HG03521 (cell line): ENCODE measurements around the gene TEAD1.

Experiments used
- ATAC-seq: cut with Tn5 transposase; IDR thresholded peaks from one replicate; pipeline ENCODE4 v1.9.1; 2021; ENCODE audit warnings: mild to moderate bottlenecking, moderate library complexity; ENCODE audit not compliant: unreplicated experiment

The TEAD1 gene

DNA sequence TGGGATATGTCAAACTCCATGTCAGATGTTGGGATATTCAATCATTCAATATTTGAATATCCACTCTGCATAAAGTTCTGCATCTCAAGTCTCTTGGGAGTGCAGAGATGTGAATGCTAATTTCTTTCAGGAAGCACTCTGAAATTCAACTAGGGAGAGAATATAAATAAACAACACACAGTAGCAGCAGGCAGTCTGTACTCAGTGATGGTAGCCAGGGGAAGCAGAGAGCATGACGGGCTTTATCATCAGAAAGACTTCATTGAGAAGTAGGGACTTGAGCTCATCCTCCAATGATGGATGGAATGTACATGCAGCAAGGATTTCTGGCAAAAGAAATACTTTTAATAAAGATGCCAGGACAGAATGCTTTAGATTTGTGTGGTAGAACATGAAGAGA is 9.8 kb upstream of the TEAD1 start:
- no peak for ATAC-seq

DNA sequence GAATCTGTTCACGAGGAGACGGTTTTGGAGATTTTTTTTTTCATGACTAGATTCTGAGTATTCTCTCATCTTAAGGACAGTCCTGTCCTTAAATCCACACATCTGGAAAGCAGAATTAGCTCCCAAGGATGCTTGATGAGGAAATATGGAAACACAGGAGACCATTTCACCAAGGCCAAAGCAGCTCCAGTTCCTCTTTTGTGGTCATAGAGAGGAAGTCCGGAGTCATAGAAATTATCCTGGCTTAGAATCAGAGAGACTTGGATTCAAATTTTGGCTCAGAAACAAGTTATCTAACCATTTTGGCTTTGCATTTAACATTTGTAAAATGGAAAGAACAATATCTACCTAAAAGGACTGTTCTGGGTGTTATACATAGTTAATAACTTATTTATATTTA is 7.3 kb upstream of the TEAD1 start:
- ATAC-seq, result no peak

DNA sequence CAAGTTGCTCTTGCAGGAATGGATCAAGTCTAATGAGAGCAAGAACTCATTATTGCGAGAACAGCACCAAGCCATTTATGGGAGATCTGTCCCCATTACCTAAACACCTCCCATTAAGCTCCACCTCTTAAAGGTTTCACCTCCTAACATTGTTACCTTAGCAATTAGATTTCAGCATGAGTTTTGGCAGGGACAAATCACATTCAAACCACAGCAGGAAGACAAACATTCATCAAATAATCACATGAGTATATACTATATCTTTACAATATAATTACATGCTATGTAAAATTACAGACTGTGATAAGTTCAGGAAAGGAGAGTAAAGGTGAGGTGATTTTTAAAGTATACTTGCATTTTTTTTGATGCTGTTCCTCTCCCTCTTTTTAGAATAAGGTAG is 6.6 kb upstream of the TEAD1 start:
- ATAC-seq, result no peak

DNA sequence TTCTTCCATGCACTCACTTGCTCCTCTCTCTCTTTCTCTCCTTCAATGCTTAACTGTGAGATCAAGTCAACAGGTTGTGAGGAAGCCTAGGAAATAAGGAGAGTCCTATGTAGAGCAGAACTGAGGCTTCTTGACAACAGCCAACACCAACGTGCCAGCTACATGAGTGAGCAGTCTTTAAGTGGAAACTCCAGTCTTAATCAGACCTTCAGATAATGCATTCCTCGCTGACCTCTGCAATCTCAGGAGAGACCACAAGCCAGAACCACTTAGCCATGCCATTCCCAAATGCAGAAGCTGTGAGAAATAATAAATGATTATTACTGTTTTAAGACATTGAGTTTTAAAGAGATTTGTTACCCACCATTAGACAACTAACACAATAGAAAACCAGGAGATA is 6.1 kb upstream of the TEAD1 start:
- no peak for ATAC-seq

DNA sequence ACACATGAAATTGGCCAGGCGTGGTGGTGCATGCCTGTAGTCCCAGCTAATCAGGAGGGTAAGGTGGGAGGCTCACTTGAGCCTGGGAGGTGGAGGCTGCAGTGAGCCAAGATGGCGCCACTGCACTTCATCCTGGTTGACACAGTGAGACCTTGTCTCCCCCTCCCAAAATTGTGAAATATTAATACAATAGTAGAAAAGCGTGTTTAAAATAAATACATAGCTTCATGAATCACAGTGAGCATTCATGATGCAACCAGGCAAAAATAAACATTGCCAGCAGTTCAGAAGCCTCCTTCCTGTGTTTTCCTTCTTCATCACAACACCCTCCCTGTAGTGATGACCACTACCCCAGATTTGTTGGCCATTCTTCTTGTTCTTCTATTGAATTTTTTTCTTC is 4.3 kb upstream of the TEAD1 start:
- no peak for ATAC-seq

DNA sequence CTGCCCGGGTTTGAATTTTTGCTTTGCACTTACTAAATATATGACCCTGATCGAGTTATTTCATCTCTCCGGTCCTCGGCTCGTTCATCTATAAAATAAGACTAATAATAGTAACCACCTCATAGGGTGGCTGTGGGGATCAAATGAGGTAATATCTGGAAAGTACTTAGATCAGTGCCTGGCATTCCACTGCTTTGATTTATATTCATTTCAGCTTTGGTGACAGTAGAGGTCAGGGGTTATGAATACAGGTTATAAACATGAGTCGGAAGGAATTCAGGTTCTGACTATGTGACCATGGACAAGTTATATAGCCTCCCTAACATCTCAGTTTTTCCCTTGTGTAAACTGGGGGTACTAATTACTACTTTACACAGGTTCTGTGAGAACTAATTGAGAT is 2.9 kb upstream of the TEAD1 start:
- no peak for ATAC-seq

DNA sequence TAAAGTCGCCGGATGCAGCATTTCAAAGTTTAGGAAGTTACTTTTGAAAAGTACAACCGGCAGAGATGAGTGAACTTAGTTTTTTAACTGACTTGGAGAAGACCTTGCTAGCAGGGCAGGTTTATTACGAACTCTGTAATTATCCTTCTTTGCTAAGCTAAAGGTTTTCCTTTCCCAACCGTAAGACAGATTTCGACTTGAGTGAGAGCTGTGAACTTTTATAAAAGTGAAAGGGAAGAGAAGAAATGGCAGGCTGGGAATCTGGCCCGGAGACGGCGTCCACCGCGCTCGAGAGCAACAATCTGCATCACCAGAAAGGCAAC is 659 bp upstream of the TEAD1 start:
- ATAC-seq, result no peak

DNA sequence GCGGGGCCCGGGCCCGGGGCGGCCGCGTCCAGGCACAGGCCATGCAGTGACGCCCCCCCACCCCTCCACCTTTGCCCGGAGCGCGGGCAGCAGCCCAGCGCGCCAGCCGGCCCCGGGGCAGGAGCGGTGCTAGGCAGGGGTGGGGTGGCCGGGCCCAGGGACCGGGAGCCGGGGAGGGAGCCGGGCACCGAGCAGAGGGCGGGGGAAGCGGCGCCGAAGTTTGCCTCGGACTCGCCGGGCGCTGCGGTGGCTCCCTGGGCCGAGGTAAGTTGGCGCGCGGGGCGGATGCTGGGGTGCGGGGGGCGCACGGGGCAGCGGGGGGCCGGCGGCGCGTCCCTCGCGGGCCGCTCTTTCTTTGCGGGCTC is 332 bp downstream of the TEAD1 start:
- ATAC-seq, result peak; percentile 38

DNA sequence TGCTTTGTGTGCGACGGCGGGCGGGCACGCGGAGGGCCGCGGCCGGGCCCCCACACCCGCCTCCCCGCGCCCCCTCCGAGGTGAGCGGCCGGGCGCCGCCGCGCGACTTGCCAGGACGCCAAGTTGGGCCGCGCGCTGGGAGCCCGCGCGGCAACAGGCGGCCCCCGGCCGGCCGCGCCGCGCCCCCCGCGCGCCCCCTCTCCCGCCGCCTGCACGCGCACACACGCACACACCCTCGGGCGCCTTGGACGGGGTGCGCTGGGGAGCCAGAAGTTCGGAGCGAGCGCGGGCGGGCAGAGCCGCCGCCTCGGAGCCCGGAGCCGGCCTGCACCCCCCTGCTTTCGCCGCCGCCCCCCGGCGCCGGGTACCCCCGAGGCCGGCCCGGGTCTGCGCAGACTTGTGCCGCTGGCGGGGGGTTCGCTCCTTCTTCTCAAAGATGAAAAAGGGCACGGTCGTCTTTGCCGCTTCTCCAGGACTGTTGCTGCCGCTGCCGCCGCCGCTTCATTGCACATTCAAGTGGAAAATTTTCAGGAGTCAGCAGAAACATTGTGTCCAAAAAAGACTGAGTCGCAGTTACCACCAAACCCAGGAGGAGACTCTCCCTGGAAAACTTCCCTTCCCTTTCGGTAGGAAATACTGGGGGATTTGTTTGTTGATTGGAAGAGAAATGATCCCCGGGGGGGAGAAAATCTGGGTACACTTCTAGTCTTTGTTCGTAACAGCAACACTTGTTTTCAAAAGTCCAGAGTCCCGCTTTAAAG is 895 bp downstream of the TEAD1 start:
- peak; percentile 7 for ATAC-seq

DNA sequence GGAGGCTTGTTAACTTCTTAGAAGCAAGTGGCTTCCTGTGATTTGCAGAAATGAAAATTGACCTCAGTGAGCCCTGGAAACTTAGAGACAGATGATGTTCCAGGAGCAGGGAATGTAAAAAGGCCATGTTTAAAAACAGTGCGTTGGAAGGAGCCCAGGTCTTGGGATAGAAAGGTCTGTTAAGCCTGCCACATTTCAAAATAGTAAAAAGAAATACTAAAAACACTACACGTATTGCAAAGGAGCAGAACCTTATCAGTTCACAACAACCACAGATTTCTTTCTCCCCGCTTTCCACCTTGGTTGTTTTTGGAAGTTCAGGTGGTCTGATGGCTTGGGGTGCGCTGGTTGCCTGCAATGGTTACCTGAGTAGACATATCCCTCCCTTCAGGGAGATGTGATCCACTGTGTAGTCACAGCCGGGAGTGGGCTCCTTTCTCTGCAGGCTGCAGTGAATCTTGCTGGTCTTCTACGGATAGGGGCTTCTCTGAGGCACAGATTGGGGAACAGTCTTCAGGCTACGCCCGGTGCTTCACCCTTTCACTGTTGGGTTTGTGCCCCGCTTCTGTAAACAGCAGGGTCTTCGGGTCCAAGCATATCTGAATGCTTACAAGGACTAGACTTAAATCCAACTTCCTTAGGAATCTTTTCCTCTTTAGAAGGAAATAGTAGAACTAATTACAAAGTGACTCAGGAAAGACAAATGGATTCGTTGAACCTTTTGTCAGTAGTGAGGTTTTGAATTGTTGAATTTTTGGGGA is 1.9 kb downstream of the TEAD1 start:
- no peak for ATAC-seq

DNA sequence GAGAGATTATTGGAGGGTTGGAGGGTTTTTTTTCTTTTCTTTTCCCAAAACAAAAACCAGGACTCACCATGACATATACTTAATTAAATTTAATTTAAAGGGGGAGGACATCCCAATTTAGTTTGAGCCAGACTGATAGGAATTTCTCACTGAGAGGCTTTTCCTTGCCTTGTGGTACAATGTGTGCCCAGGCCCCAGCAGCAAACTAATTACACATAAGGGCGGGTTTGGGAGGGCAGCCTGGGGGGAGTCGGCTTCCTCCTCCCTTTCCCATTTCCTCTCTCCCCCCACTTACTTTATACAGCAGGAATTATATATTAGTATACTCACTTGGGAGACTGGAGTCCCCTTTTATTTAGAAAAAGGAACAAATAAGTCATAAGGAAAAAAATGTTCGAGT is 2.9 kb downstream of the TEAD1 start:
- no peak for ATAC-seq

DNA sequence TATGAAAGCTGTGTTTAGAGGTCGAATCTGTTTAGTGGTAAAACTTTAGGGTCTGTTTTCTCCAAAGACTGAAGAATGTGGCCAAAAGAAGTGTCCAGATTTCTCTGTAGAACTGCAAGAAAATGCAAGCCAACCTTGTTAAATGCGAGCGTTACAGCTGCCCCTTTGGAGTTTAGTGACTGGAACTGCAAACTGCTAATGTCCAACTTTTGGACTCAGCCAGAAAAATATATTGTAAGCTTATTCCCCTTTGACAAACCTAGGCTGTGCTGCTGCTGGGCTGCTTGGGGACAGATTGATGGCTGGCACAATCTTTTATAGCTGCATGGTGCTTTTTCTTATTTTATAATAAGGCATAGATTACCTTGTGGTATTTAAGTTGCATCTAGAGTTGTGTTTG is 3.9 kb downstream of the TEAD1 start:
- no peak for ATAC-seq

DNA sequence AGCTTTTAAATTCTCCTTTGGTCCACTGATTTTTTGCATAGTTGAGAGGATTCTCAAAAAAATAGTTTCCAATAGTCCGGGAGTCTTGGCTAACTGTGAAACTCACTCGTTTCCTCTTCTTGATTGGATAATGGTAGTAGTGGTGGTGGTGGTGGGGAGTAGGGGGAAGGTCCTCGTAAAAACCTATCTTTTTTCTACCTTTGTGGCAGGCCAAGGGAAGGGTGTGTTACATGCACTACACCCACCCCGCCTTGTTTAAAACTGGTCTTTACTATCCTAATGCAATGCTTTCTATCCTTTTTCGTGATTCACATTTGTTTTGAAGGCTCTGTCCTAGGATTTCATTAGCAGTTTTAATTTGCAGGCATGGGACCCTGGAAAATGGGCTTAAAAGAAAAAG is 4.8 kb downstream of the TEAD1 start:
- no peak for ATAC-seq

DNA sequence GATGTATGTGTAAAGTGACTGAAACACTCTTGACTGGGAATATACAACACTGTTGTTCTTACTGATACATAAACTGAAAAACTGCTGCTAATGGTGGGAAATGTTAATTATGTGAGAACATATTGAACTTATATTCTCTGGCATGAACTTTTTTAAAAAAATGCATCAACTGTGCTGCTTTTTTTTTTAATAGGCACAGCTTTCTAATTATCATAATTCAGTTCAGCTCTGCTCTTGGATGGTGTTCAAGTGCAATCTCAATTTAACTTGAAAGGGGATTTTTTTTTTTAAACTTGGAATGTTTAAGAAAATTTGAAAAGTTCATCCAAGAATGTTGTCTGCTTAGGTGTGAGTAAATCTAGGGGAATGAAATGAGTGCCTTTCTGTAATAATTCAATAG is 5.2 kb downstream of the TEAD1 start:
- no peak for ATAC-seq

DNA sequence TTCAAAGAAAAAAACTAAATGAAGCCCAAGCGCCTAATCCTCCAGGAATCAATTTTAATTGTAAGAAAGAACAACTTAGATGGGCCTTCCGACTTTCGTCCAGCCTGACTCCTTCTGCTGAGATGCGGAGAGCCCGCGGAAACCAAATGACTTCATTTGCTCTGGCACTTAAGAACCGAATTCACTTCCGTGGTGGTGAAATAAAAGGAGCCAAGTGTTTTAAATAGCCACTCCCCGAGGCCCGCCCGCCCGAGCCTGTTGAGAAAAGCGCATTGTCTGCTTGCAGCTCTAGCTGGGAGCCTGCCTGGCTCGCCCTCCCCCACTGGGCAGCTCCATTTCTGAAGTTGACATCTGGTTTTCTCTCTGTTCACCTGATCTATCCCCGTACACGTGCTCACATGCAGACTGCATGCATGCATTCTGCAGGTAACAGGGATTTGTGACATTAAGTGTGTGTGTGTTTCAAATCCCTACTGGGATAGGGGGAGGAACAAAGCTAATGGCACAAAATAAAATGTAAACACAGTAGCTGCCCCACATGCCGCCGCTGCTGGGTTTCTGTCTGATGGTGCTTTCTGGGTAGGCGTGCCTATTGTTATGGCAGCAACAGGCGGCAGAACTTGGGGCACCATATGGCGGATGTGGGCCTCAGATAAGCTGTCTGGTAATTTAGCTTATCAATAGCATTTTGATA is 6.2 kb downstream of the TEAD1 start:
- ATAC-seq, result no peak

DNA sequence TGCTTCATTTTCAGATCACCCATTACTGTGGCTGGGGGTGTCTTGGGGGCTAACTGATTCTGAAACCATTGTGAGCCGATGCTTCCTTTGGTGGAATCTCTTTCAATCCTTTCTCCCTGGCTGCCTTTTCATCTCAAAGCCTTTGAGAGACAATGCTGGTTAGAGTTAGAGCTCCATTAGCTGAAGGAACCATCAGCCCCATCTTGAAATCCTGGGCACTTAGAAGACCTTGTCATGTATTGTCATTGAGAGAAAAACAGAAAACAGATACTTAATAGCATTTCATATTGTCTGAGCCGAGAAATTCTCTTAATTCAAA is 6.7 kb downstream of the TEAD1 start:
- no peak for ATAC-seq

DNA sequence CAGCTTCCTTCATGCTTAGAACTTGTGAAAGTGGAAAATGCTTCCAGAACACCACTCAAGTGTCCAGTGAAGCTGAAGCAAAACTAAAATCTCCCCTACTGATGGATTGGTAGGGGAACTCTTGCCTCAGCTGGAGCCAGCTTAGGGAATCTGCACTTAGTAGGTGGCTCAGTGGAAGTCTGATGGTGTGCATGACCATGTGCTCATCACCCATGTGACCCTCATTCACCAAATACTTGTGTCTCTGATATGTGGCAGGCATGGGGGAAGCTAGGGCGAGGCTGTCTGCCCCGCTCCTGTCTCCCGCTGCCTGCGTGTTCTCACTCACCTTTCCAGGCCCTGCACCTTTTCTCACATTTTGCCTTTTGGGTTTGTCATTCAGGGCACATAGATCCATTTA is 7.2 kb downstream of the TEAD1 start:
- ATAC-seq, result no peak

DNA sequence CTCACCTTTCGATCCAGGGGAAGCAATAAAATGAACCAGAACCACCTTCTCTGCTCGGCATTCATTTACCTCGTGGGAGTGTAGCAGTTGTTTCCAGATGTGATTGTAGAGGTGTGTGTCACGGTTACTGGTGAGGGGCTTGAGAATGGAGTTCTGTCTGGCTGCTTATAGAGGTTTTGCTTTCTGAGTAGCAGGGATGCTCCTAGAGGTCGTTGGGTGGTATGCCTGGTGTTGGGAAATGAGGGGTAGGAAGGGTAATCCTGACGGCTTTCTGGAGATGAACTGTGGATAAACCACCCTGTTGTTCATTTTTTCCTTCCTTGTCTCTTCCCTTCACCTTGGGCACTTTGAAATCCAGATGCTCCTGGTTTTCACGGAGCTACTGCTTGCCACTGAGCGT is 8.1 kb downstream of the TEAD1 start:
- ATAC-seq, result no peak

DNA sequence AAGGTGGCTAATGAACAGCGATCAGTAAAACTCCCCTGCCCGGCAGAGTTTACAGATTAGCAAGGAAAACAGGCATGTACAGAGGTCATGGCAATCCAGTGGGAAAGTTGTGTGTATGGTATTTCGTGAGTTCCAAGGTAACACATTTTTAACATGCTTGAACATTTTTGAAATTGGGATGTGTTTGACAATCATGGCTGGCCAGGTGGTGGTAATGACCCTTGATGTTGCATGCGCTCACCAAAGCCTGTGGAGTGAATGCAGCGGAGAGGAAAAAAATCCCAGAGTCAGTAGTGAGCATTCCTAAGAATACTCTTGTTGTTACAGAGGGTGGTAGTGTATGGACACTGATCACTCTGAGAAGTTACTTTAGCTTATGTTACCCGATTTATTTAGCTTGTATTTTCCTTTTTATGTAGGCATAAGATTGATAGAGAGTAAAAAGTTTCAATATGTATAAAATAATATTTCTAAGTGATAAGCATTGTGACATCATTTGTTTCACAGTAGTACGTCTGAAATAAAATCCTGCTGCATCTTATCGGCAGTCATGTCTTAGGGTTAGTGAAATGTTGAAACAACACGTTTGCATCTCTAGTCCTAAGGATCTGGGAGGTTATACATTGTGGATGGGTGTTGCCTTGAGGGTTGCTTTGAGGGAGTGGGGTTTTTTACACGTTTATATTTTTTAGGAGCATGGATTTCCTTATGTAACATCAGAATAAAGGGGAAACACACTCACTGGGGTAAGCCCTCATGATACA is 8.7 kb downstream of the TEAD1 start:
- no peak for ATAC-seq

DNA sequence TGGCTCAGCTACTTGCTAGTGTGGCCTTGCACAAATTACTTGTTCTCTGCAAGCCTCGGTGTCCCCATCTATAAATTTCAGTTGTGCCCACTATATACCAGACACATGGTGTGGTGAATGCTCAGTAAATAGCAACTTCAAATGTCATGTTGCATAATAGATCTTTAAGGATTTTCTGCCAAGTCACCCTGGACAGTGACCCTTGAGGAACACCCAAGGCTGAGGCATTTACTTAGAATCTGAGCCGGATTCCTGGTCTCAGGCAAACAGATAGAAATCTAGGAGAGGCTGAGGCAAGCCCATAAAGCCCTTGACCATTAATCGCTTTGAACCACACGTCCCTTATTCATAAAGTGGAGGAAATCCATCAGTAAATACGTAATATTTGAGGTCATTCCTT is 9.7 kb downstream of the TEAD1 start:
- ATAC-seq, result no peak

DNA sequence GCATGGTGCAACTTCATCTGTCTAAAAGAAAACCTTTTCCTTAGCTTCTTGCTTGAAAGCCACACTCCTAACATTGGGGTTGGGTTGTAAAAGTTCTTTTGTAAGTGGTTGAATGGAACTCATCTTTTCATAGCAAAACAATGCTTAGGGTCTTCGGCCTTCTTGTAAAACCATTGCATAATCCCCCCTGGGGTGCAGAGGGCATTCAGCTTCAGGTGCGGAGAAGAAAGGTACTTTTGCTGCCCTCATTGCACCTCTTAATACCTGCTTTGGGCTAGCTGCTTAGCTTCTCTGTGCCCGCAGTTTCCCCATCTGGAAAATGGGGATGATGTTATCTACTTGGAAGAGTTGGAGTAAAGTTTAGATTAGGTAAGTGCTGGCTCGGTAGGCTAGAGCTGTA is 10.1 kb downstream of the TEAD1 start:
- ATAC-seq, result no peak

DNA sequence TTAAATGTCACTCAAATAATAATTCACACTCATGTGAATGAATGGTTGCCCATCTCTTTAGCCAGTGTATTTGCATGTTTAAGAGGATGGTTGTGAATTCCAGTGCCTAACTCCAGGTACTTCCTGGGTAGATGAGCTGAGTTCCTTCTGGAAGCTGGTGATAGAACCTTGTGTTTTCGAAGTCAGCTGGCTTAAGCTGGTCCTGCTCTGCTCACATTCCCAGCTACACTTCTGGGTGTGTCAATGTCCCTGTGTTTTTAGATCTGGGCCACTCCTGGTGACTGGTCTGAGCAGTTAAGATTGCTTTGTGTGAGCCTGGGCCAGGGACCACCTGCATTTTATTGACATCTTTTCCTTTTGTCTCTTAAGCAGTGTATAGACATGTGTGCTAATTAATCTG is 10.6 kb downstream of the TEAD1 start:
- ATAC-seq, result no peak
